Dedifferentiated amniotic fluid mesenchymal stem cell (primary cell): ENCODE measurements around the gene EPHB2.
A peak's percentile ranks its signal among the peaks of the same experiment; 100 is the strongest.
"Not testable (repeated sequence)": the region's sequence is repeated elsewhere in the genome, so short reads cannot be mapped to it uniquely, and the experiment has no call there.

Experiments
- DNase-seq: peaks from one replicate; pipeline ENCODE4 v3.0.0-alpha.2; 2016; ENCODE audit errors: extremely low spot score

Gene EPHB2

DNA sequence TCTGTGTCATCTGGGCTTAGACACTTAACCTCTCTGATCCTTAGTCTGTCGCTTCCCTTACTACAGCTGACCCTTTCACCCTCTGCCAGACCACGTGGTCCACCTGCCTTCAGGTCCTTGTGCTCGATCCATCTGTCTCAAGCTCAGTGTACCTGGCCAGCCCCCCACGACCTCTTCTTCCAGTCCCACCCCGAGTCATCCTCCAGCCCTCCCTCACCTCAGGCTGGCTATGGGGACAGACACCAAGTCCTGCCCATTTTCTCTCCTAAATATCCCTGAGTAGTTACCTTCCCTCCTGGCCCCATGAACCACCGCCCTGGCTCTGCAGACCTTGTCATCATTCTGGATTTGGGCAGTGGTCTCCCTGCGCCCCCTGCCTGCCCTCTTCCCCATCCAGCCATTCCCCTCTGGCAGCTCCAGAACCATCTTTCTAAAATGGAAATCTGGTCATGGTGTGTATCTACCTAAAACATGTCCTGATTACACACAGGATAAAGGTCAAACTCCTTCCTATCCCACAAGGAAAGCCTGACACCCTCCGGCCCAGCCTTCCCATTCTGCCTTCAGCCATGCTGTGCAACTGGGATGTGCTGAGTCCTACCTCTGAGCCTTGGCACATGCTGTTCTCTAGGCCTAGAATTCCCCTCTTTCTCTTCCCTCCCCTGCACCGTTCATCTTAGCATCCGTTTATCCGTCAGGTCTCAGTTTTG lies 107.6 kb downstream of the EPHB2 start:
- no peak for DNase-seq

DNA sequence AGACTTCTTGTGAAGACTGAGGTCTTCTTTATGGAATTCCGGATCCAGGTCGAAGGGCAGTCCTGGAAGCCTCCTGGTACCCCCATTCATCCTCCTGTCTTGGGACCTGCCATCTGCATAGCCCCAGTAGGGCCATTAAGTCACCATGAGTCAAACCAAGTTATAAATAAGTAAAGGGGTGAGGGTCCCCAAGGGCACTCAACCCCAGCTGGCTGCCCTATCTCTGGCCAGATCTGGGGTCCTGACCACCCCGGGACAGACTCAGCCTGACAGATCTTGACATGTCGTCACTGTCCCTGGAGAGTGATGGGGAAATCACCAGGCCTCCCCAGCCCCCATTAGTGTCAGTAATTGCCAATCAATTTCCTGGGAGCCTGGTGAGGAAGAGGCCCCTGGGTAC lies 108.7 kb downstream of the EPHB2 start:
- DNase-seq: no peak

GRCh38 chr1:22821027-22821426 lies 110.4 kb downstream of the EPHB2 start:
- DNase-seq: no peak

DNA sequence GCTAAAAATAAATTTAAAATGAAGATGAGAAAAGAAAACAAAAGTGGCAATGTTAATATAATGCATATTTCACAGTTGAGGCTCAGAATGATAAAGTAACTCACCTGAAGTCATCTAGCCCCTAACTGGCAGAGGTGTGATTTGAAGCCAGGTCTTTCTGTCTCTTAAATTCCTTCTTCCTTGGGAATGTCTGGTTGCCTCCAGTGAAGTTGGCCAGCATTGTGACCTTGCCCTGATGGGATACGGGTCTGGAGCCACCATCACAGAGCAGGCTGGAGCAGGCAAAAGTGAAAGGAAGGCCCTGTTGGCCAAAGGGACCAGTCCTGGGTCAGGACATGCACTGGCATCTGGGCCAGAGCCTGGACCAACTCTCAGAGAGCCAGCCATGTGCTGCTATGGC lies 111.7 kb downstream of the EPHB2 start:
- no peak for DNase-seq

DNA sequence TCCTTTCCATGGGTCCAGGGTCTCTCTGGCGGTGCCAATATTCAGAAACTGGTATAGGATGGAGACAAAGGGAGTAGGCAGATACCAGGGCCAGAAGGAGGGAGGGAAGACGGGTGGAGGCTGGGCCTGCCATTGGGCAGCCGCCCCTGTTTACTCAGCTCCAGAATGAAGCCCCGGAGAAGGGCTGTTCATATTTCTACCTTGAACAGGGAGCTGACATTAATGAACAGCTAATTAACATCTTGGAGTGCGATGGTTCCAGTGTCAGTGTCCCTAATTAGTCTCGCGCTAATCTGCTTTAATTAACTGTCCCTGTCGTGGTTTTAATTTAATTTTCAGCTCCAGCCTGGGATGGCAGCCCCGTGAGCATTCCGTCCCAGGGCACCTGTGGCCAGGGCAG lies 113.8 kb downstream of the EPHB2 start:
- no peak for DNase-seq

GRCh38 chr1:22824975-22825374 lies 114.3 kb downstream of the EPHB2 start:
- DNase-seq: no peak

GRCh38 chr1:22825486-22826189 lies 115.0 kb downstream of the EPHB2 start:
- no peak for DNase-seq

DNA sequence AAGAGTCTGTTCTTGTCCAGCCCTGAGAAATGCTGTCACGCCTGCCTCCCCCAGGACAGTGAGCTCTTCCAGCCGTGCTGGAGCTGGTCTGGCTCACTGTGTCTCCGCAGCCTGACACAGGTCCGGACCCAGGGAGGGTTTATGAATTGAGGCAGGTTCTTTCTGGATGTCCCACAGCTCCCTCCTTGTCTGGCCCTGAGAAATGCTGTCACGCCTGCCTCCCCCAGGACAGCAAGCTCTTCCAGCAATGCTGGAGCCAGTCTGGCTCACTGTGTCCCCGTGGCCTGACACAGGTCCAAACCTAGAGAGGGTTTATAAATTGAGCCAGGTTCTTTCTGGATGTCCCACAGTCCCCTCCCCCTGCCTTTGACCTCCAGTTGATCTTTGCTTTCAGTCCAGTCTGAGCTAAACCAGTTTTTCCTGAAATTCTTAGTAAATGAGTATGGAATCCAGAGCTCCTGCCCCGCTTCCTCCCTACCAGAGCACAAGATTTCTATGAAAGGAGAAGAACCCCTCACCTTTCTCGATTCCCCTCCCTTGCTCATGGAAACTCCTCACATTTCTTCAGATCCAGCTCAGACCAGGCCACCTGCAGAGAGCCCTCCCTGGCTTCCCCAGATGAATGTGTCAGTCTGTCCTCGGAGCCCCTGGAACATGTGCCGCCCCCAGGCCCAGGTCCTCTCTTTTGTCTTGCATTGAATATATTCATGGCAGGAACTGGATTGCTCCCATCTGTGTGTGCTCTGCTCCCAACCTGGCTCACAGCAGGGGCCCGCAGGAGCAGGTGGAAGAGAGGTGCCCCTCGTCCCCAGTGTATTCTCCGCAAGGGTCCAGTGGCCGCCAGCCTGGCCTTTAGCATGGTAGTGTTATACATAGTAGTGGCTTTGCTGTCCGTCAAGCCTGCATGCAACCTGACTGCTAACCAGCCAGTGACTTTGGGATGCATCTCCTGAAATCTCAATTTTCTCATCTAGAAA lies 116.3 kb downstream of the EPHB2 start:
- no peak for DNase-seq

GRCh38 chr1:22827666-22828483 lies 117.2 kb downstream of the EPHB2 start:
- DNase-seq: no peak

- DNase-seq: no peak
Observed at GRCh38 chr1:22828484-22829308, 118.1 kb downstream of the EPHB2 start.

DNA sequence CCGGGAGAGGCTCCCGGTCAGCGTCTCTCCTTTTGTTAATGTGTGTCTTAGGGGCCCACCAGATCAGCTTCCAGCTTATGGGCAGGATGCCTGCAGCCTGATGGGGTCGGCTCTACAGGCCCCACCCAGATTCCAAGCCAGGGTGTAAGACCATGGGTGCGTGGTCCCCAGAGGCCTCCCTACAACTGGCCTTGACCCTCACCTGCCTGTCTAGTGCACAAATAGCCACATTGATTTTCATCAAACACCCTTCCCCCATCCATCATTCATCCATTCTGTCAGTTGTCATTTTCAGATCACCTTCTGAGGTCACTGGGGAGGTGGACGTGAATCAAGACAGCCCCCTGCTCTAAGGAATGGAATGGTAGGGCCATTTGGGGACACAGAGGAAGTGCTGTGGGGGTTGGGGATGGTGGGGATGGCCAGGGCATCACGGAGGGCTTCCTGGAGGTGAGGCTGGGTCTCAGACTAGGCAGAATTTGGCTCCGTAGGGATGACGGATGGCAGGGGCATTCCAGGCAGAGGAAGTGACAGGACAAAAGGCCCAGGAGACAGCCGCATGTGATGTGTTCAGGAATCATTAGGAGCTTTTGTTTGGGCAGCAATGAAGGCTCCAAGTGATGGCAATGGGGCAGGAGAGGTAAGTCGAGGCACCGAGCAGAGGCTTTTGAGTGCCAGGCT lies 118.8 kb downstream of the EPHB2 start:
- no peak for DNase-seq

- DNase-seq: no peak
Observed at GRCh38 chr1:22830041-22830566, 119.5 kb downstream of the EPHB2 start.

- no peak for DNase-seq
Observed at GRCh38 chr1:22830757-22831340, 120.2 kb downstream of the EPHB2 start.

DNA sequence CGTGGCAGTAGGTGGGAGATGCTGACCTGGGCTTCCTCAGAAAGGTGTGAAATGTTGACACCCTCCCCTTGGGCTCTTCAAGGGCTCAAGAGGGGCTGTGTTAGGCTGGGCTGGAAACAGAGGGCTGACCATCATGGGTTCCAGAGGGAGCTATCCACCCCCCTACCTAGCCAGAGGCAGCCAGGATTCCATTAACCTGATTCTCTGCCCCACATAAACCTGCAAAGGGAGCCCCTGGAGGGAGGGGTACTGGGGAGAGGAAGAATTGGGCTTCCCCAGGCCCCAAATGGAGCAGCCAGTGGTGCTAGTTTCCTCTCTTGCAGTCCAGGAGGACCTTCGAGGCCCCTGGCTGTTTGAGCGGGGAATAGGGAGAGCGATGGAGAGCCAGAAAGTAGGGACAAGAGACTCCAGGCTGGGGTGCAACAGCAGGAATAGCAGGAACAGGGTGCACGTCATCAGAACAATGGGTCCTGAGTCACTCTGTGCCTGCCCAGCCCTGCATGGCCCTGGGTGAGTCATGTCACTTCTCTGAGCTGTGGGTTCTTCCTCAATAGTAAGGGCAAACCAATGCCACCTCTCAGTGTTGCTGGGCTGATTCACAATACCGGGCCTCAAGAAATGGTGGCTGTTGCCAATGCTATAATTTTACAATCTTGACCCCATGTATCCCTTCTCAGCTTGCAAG lies 121.2 kb downstream of the EPHB2 start:
- peak; percentile 58 for DNase-seq

DNA sequence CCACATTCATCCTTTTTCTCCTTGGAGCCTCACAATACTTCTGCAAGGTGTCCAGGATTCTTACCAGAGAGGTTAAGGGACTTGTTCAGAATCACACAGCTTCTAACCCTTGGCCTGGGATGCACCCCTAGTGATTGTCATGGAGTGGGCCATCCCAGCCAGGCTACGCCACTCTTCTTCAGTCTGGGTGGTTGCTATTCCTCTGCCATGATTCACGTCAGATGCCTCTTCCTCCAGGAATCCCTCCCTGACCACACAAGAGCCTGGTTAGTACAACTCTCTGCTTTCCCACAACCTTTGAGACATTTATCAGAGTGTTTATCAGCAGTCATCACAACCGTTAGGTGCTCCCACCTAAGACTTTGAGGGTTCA lies 121.8 kb downstream of the EPHB2 start:
- no peak for DNase-seq

GRCh38 chr1:22833699-22834098 lies 123.1 kb downstream of the EPHB2 start:
- no peak for DNase-seq

DNA sequence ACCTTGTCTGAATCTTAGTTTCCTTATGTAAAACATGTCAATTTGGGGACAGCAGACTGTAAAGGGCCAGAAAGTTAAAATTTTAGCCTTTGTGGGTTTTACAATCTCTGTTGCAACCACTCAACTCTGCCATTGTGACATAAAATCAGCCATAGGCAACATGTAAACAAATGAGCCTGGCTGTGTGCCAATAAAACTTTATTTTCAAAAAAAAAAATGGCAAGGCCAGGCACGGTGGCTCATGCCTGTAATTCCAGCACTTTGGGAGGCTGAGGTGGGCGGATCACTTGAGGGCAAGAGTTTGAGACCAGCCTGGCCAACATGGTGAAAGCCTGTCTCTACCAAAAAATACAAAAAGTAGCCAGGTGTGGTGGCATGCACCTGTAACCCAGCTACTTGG lies 123.8 kb downstream of the EPHB2 start:
- DNase-seq: not testable (repeated sequence)

DNA sequence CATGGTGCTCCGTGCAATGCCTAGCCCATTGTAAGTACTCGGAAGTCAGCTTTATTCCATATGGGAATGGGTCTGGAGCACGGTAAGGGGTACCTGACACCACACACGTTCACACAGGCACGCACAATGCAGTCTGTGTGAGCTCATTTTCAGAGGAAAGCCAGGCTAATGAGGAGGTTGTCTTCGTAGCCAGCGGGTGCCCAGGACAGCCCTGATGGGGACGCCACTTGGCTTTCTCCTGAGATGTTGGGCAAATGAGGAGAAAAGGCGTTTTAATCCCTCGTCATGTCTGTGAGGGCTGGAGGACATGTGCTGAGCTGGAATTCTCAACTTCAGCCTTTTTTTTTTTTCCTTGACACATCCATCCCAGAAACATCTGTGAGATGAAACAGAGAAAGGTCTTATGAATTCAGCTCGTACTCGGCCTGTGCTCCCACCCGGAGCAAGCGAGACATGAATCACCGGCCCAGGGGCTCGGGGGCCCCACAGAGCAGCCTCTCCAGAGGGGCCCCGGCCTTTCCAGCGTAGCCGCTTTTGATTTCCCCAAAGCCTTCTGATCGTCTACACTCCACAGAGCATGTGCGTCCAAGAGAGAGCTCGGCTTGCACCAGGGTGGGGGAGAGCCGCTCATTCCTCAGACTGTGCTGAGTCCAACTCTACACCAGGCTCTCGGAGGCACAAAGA lies 125.1 kb downstream of the EPHB2 start:
- DNase-seq: no peak
